HG03469 (cell line): ENCODE measurements around the gene SPEF1.
A peak's percentile ranks its signal among the peaks of the same experiment; 100 is the strongest.
"Not testable (repeated sequence)": the region's sequence is repeated elsewhere in the genome, so short reads cannot be mapped to it uniquely, and the experiment has no call there.

Source experiments
- ATAC-seq: cut with Tn5 transposase; IDR thresholded peaks from one replicate; pipeline ENCODE4 v1.9.1; 2021; ENCODE audit warnings: mild to moderate bottlenecking, moderate library complexity, moderate number of reproducible peaks; ENCODE audit not compliant: unreplicated experiment

The SPEF1 gene

GRCh38 chr20:3781153-3781910 lies at the start of gene SPEF1:
Gene SPEF1, minus strand, starts transcription at chr20:3781448. Its CDS starts 161 bp downstream, at chr20:3781287.
- peak; percentile 49 for ATAC-seq

- not testable (repeated sequence) for ATAC-seq
These were observed 48.6 kb upstream of the SPEF1 start for GRCh38 chr20:3829891-3830290.

GRCh38 chr20:3828798-3829197 lies 47.5 kb upstream of the SPEF1 start:
- no peak for ATAC-seq

GRCh38 chr20:3826420-3826819 lies 45.2 kb upstream of the SPEF1 start:
- ATAC-seq: no peak

- ATAC-seq: no peak
These were observed 44.3 kb upstream of the SPEF1 start for GRCh38 chr20:3825526-3825925.

GRCh38 chr20:3823881-3824280 lies 42.6 kb upstream of the SPEF1 start:
- no peak for ATAC-seq

GRCh38 chr20:3821996-3822395 lies 40.7 kb upstream of the SPEF1 start:
- no peak for ATAC-seq

- ATAC-seq: peak; percentile 1
These were observed 39.9 kb upstream of the SPEF1 start for GRCh38 chr20:3820901-3821727.

GRCh38 chr20:3820048-3820900 lies 39.0 kb upstream of the SPEF1 start, which contains the start of gene AP5S1:
Gene AP5S1, plus strand, starts transcription at chr20:3820547. Its CDS starts 1,571 bp downstream, at chr20:3822118.
- ATAC-seq: peak; percentile 61

GRCh38 chr20:3819411-3820047 lies 38.3 kb upstream of the SPEF1 start:
- no peak for ATAC-seq

GRCh38 chr20:3818155-3819151 lies 37.2 kb upstream of the SPEF1 start:
- no peak for ATAC-seq

GRCh38 chr20:3815703-3816315 lies 34.6 kb upstream of the SPEF1 start:
- ATAC-seq: no peak

GRCh38 chr20:3814928-3815495 lies 33.8 kb upstream of the SPEF1 start:
- no peak for ATAC-seq

- ATAC-seq: no peak
These were observed 32.8 kb upstream of the SPEF1 start for GRCh38 chr20:3813848-3814581.

GRCh38 chr20:3812975-3813847 lies 32.0 kb upstream of the SPEF1 start:
- no peak for ATAC-seq

GRCh38 chr20:3812259-3812681 lies 31.0 kb upstream of the SPEF1 start:
- ATAC-seq: no peak
